ENCODE measurements around the gene DYRK1A.

DNA sequence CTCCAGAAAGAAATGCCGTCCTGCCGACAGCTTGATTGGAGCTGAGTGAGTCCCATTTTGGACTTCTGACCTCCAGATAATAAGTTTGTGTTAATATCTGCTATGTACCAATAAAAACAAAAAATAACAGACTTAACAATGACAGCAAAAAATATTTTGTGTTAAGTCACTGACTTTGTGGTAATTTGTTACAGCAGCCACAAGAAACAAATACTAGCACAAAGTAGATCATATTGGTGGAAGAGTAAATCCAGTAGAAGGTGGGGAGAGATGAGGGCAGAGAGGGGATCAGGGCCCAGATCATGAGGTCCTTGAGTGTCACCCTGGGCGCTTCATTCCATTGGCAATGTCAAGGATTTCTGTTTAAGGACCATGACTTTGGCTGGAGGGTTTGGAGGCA is 168.6 kb downstream of the DYRK1A start:
- TF ChIP-seq, protein P1, sequence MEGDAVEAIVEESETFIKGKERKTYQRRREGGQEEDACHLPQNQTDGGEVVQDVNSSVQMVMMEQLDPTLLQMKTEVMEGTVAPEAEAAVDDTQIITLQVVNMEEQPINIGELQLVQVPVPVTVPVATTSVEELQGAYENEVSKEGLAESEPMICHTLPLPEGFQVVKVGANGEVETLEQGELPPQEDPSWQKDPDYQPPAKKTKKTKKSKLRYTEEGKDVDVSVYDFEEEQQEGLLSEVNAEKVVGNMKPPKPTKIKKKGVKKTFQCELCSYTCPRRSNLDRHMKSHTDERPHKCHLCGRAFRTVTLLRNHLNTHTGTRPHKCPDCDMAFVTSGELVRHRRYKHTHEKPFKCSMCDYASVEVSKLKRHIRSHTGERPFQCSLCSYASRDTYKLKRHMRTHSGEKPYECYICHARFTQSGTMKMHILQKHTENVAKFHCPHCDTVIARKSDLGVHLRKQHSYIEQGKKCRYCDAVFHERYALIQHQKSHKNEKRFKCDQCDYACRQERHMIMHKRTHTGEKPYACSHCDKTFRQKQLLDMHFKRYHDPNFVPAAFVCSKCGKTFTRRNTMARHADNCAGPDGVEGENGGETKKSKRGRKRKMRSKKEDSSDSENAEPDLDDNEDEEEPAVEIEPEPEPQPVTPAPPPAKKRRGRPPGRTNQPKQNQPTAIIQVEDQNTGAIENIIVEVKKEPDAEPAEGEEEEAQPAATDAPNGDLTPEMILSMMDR (IDR thresholded peaks at IDR 0.05; ENCODE audit: low read length): no peak
- no peak for TF ChIP-seq EZH2 (optimal IDR thresholded peaks at IDR 0.05; ENCODE audit: low read depth, low read length)

Measured in MM.1S (cell line).